Erythroblast (primary cell): ENCODE results near the gene TRIM7.

Experiments
- GATA1 ChIP-seq: IDR thresholded peaks from 2 replicates; pipeline ENCODE4 v1.6.1; 2011; ENCODE audit warnings: low read depth, mild to moderate bottlenecking, control low read depth, low read length, moderate library complexity
- POLR2A ChIP-seq: IDR thresholded peaks from 2 replicates; pipeline ENCODE4 v1.6.1; 2011; ENCODE audit warnings: mild to moderate bottlenecking, low read length

DNA sequence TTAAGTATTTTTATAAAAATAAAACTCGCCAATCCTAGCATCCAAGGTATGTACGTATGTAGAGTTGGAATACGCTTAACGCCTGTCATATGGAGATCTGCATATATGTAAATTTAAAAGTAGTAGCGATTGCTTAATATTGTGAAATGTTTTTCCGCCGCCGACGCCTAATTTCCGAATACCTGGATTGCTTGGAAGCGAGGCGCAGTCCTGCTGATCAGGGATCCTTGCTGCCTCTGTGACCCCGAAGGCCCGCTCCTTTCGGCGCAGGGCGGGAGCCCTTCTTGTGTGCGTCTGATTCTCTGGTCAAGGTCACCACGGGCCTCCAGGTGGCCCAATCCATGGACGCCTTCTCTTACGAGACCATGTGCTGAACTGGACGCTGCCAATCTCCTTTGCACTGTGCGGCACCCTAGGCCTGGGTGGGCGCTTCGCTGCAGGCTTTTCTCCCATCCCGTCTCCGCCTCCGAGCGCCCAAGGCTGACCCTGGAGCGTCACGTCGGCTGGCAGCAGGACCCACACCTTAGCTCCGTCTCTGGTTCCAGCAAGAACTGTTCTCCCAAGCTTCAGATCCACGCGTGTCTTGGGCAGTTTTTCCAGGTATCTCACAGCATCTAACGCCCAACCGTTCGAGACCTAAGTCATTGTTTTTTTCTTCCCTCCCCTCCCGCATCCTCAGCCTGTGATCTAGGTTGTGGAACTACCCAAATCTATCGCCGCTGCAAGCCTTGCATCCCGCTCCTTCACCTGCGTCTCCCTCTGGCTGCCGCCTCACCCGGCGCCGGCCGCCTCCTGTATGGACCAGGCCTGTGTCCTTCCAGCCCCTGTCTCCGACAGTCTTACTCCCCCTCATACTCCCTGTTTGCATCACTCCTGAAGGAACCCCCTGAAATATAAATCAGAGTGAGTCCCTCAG lies 14.5 kb upstream of the TRIM7 start:
- TF ChIP-seq POLR2A, result no peak
- TF ChIP-seq GATA1, result no peak
